ENCODE results near the gene AMTN.

DNA sequence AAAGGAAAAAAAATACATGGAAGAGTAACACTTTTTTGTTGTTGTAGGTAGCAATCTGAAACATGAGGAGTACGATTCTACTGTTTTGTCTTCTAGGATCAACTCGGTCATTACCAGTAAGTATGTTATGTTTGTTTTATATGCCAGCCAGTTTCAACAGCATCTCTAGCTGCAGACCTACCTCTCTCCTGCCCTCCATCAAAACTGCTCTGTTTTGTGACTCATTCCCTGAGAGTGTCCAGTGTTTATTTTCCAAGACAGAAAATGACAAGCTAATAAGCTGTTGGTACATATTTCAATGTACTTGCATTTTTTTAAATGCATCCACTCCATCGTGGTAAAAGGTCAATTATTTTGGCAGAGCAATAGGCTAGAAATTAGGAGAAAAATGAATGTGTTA, 347 bp downstream of the AMTN start:
- TF ChIP-seq, protein P1, sequence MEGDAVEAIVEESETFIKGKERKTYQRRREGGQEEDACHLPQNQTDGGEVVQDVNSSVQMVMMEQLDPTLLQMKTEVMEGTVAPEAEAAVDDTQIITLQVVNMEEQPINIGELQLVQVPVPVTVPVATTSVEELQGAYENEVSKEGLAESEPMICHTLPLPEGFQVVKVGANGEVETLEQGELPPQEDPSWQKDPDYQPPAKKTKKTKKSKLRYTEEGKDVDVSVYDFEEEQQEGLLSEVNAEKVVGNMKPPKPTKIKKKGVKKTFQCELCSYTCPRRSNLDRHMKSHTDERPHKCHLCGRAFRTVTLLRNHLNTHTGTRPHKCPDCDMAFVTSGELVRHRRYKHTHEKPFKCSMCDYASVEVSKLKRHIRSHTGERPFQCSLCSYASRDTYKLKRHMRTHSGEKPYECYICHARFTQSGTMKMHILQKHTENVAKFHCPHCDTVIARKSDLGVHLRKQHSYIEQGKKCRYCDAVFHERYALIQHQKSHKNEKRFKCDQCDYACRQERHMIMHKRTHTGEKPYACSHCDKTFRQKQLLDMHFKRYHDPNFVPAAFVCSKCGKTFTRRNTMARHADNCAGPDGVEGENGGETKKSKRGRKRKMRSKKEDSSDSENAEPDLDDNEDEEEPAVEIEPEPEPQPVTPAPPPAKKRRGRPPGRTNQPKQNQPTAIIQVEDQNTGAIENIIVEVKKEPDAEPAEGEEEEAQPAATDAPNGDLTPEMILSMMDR (IDR thresholded peaks at IDR 0.05): no peak
- no peak for TF ChIP-seq POLR2A (IDR thresholded peaks at IDR 0.05; ENCODE audit: low read depth)
- no peak for TF ChIP-seq EP300 (IDR thresholded peaks at IDR 0.05)
- TF ChIP-seq POLR2AphosphoS5 (IDR thresholded peaks at IDR 0.05): no peak
